ENCODE measurements around the gene GRM7. TPM values are rescaled to one million over a fixed set of nuclear protein-coding genes. Genes with fewer than 3 reads are reported as not detected.

The GRM7 gene
- total and polyA plus RNA-seq, 4 donors = 0.08 to 0.33 TPM; not detected in 2

DNA sequence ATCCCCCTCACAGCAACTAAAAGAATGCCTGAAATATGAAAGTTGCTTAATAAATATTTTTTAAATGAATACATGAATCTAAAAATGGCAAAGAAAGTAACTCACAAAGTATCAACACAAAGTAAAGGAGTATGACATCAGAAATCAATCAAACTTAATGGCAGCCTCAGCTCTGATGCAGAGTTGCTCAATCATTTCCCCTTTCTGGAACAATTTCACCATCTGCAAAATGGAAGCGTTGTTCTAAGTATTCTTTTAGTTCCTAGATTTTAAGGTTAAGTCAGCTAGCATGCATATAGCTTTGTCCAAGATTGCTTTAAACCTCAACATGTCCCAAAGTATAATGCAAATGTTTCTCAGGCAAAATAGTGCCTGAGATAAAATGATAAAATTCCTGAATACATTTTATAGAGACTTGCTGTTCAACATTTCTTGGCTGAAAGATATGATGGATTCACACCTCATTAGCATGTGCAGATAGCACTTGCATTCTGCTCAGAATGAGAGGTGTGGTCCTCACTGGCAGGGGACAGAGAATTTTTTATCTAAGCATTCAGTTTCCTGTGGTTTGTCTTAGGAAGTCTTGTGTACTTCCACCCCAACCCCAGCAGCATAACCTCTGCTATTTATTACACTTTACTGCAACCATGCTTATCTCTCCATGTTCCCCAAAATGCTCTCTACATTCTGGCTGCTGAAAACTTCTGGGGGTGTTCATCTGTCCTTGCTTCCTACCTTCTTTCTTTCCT is 429.3 kb downstream of the GRM7 start:
- TF ChIP-seq FOXA2 (IDR thresholded peaks at IDR 0.05) = no peak
- H3K27ac ChIP-seq (ENCODE audit: low read depth in 1 of 2, low read length in 2 of 2) = no peak overlapping the region
- WGBS = 73% methylated on average over 1 of the region's 1 CpG
- H3K9ac ChIP-seq (ENCODE audit: low read depth in 1 of 2, low read length in 2 of 2) = no peak overlapping the region
- no peaks in the 10 kb centered on the region for H3K9me3 ChIP-seq (ENCODE audit: control insufficient read depth in 4 of 4, low read length in 3 of 4)
- no peak for DNase-seq (ENCODE audit: low spot score)
- no peaks in the 10 kb centered on the region for H3K27me3 ChIP-seq (ENCODE audit: control insufficient read depth in 4 of 4, insufficient read depth in 4 of 4, low read length in 3 of 4)
- H3K4me1 ChIP-seq (ENCODE audit: control insufficient read depth in 4 of 4, insufficient read depth in 4 of 4, low read length in 3 of 4) = no peaks in the 10 kb centered on the region
- H3K4me3 ChIP-seq (ENCODE audit: low read depth in 1 of 3, low read length in 3 of 3) = no peak overlapping the region
- H3K36me3 ChIP-seq (ENCODE audit: control insufficient read depth in 4 of 4, insufficient read depth in 3 of 4, low read depth in 1 of 4, low read length in 3 of 4) = no peaks in the 10 kb centered on the region

DNA sequence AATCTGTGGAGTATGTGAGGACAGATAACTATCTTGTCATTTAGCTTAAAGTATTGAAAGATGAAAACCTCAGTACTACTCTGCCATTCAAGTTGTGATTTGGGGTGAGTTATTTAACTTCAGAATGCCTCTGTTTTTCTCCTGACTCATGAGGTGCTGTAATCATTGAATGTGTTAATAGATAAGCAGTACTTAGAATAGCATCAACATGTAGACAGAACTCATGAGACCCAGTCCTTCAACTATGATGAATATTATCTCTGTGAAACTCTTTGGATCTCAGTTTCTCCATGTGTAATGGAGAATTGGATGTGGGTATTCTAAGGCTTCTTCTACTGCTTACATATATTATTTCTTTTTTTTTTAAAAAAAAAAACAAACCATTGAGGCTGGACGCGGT is 431.4 kb downstream of the GRM7 start:
- 95% methylated on average over 2 of the region's 2 CpGs for WGBS
- DNase-seq (ENCODE audit: low spot score) = no peak
- TF ChIP-seq YY1 (IDR thresholded peaks at IDR 0.05) = no peak
- no peak for TF ChIP-seq SP1 (IDR thresholded peaks at IDR 0.05)
- TF ChIP-seq, protein P1, sequence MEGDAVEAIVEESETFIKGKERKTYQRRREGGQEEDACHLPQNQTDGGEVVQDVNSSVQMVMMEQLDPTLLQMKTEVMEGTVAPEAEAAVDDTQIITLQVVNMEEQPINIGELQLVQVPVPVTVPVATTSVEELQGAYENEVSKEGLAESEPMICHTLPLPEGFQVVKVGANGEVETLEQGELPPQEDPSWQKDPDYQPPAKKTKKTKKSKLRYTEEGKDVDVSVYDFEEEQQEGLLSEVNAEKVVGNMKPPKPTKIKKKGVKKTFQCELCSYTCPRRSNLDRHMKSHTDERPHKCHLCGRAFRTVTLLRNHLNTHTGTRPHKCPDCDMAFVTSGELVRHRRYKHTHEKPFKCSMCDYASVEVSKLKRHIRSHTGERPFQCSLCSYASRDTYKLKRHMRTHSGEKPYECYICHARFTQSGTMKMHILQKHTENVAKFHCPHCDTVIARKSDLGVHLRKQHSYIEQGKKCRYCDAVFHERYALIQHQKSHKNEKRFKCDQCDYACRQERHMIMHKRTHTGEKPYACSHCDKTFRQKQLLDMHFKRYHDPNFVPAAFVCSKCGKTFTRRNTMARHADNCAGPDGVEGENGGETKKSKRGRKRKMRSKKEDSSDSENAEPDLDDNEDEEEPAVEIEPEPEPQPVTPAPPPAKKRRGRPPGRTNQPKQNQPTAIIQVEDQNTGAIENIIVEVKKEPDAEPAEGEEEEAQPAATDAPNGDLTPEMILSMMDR (IDR thresholded peaks at IDR 0.05; ENCODE audit: low read depth, low read length, missing input control) = no peak
- TF ChIP-seq, protein P2, sequence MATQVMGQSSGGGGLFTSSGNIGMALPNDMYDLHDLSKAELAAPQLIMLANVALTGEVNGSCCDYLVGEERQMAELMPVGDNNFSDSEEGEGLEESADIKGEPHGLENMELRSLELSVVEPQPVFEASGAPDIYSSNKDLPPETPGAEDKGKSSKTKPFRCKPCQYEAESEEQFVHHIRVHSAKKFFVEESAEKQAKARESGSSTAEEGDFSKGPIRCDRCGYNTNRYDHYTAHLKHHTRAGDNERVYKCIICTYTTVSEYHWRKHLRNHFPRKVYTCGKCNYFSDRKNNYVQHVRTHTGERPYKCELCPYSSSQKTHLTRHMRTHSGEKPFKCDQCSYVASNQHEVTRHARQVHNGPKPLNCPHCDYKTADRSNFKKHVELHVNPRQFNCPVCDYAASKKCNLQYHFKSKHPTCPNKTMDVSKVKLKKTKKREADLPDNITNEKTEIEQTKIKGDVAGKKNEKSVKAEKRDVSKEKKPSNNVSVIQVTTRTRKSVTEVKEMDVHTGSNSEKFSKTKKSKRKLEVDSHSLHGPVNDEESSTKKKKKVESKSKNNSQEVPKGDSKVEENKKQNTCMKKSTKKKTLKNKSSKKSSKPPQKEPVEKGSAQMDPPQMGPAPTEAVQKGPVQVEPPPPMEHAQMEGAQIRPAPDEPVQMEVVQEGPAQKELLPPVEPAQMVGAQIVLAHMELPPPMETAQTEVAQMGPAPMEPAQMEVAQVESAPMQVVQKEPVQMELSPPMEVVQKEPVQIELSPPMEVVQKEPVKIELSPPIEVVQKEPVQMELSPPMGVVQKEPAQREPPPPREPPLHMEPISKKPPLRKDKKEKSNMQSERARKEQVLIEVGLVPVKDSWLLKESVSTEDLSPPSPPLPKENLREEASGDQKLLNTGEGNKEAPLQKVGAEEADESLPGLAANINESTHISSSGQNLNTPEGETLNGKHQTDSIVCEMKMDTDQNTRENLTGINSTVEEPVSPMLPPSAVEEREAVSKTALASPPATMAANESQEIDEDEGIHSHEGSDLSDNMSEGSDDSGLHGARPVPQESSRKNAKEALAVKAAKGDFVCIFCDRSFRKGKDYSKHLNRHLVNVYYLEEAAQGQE (IDR thresholded peaks at IDR 0.05) = no peak
- TF ChIP-seq NR2F2 (IDR thresholded peaks at IDR 0.05) = no peak
- no peak for TF ChIP-seq EGR1 (IDR thresholded peaks at IDR 0.05; ENCODE audit: low read depth in 2 of 2)
- TF ChIP-seq, protein P3, sequence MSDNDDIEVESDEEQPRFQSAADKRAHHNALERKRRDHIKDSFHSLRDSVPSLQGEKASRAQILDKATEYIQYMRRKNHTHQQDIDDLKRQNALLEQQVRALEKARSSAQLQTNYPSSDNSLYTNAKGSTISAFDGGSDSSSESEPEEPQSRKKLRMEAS (IDR thresholded peaks at IDR 0.05) = no peak
- no peak for TF ChIP-seq GABPA (IDR thresholded peaks at IDR 0.05 in 1 of 2, conservative IDR thresholded peaks at IDR 0.05 in 1 of 2)
- no peak for TF ChIP-seq TAF1 (conservative IDR thresholded peaks at IDR 0.05)
- TF ChIP-seq FOXA2 (IDR thresholded peaks at IDR 0.05) = no peak
- no peak for TF ChIP-seq HNF4A (conservative IDR thresholded peaks at IDR 0.05)
- no peak for TF ChIP-seq RXRA (IDR thresholded peaks at IDR 0.05)
- Histone ChIP-seq H3K4me3 (ENCODE audit: low read depth in 1 of 3, low read length in 3 of 3) (no peak overlapping the region), H3K9me3 (ENCODE audit: control insufficient read depth in 4 of 4, low read length in 3 of 4) (no peaks in the 10 kb centered on the region), H3K36me3 (ENCODE audit: control insufficient read depth in 4 of 4, insufficient read depth in 3 of 4, low read depth in 1 of 4, low read length in 3 of 4) (no peaks in the 10 kb centered on the region), H3K9ac (ENCODE audit: low read depth in 1 of 2, low read length in 2 of 2) (no peak overlapping the region), H3K27me3 (ENCODE audit: control insufficient read depth in 4 of 4, insufficient read depth in 4 of 4, low read length in 3 of 4) (no peaks in the 10 kb centered on the region), H3K27ac (ENCODE audit: low read depth in 1 of 2, low read length in 2 of 2) (no peak overlapping the region), H3K4me1 (ENCODE audit: control insufficient read depth in 4 of 4, insufficient read depth in 4 of 4, low read length in 3 of 4) (no peaks in the 10 kb centered on the region)

DNA sequence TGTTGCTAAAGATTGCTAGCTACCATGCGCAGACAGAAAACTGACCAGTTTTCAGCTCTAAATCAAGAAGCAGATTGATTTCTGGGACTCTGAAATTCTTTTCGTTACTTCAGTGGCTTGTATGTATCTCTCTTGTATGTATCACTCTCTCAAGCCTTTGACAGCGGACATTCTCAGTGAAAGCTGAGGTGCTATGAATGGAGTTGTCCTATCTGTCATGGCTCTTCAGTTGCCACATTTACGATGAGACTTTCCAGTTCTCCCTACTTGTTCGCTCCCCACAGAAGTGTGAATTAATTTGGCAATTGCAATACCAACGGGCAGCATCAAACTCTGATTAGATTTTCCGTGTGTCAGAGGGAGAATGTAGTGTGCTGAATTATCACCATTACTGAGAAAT is 432.4 kb downstream of the GRM7 start:
- Histone ChIP-seq H3K27me3 (ENCODE audit: control insufficient read depth in 4 of 4, insufficient read depth in 4 of 4, low read length in 3 of 4) (no peaks in the 10 kb centered on the region), H3K36me3 (ENCODE audit: control insufficient read depth in 4 of 4, insufficient read depth in 3 of 4, low read depth in 1 of 4, low read length in 3 of 4) (no peaks in the 10 kb centered on the region), H3K4me1 (ENCODE audit: control insufficient read depth in 4 of 4, insufficient read depth in 4 of 4, low read length in 3 of 4) (no peaks in the 10 kb centered on the region), H3K9ac (ENCODE audit: low read depth in 1 of 2, low read length in 2 of 2) (no peak overlapping the region), H3K27ac (ENCODE audit: low read depth in 1 of 2, low read length in 2 of 2) (no peak overlapping the region), H3K9me3 (ENCODE audit: control insufficient read depth in 4 of 4, low read length in 3 of 4) (no peaks in the 10 kb centered on the region), H3K4me3 (ENCODE audit: low read depth in 1 of 3, low read length in 3 of 3) (no peak overlapping the region)
- WGBS = 85% methylated on average over 7 of the region's 7 CpGs
- no peak for DNase-seq (ENCODE audit: low spot score)
- TF ChIP-seq SP1 (IDR thresholded peaks at IDR 0.05) (no peak), HNF4A (conservative IDR thresholded peaks at IDR 0.05) (no peak), HNF4G (IDR thresholded peaks at IDR 0.05) (no peak), FOXA1 (IDR thresholded peaks at IDR 0.05) (no peak), YY1 (IDR thresholded peaks at IDR 0.05) (no peak), GABPA (IDR thresholded peaks at IDR 0.05 in 1 of 2, conservative IDR thresholded peaks at IDR 0.05 in 1 of 2) (no peak), EGR1 (IDR thresholded peaks at IDR 0.05; ENCODE audit: low read depth in 2 of 2) (no peak), RXRA (IDR thresholded peaks at IDR 0.05) (no peak), JUND (IDR thresholded peaks at IDR 0.05) (no peak), NR2F2 (IDR thresholded peaks at IDR 0.05) (no peak)
- TF ChIP-seq, protein P3 (IDR thresholded peaks at IDR 0.05) = no peak
- TF ChIP-seq, protein P4, sequence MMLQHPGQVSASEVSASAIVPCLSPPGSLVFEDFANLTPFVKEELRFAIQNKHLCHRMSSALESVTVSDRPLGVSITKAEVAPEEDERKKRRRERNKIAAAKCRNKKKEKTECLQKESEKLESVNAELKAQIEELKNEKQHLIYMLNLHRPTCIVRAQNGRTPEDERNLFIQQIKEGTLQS (IDR thresholded peaks at IDR 0.05) = no peak
- TF ChIP-seq, protein P1 (IDR thresholded peaks at IDR 0.05; ENCODE audit: low read depth, low read length, missing input control) = no peak

All from liver (tissue), 9 donors.